Fibroblast of pulmonary artery (primary cell): ENCODE measurements around the gene IRF2BPL.

Experiments
- DNase-seq: peaks from one replicate; pipeline ENCODE4 v3.0.0-alpha.2; 2010; ENCODE audit warnings: low read depth
- H3K4me3 ChIP-seq: replicated peaks from 2 replicates; pipeline ENCODE4 v1.5.1; 2011; ENCODE audit warnings: low read depth, mild to moderate bottlenecking, control low read depth, low read length, moderate library complexity
- CTCF ChIP-seq: IDR thresholded peaks from 2 replicates; pipeline ENCODE4 v1.5.1; 2011; ENCODE audit warnings: mild to moderate bottlenecking, control low read depth, low read length, inconsistent platforms; ENCODE audit errors: missing control alignments

Gene IRF2BPL

DNA sequence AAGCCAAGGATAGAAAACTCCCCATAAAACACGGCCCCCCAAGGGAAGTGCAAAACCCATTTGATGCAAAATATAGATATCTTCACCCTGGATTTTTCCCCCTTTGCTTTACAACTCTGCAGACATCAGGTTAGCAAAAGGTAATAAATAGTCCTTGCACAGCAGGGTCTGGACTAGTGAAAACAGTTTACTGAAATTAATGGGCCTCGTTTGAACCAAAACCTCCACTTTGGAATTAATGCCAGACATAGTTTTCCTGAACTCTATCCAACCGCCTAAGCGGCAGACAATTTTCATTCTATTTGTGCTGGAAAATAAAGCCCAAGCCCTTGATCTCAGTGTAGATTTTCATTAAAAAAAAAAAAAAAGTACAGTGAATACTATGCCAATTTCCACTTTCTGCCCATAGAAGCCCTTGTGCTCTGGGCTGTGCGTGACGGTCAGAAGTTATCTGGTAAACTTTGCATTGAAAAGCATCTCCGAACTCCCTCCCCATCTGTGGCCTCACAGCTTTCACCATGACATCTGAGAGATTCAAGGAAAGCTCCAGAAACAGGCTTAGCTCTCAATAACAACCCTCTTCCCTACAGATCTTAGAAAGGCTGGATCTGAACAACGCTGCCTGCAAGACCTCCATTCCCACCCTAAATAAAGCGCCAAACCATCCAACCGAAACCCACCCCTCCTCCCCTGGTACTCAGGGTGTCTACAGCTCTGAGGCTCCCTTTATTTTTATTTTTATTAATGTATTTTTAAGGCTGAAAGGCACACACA, 11.0 kb upstream of the IRF2BPL start:
- peak overlapping the region; percentile 35 for H3K4me3 ChIP-seq
- DNase-seq: peak; percentile 71
- TF ChIP-seq CTCF: no peak

- no peak overlapping the region for H3K4me3 ChIP-seq
- no peak for DNase-seq
- TF ChIP-seq CTCF: no peak
Measured at GRCh38 chr14:77037938-77038568, 9.5 kb upstream of the IRF2BPL start.

DNA sequence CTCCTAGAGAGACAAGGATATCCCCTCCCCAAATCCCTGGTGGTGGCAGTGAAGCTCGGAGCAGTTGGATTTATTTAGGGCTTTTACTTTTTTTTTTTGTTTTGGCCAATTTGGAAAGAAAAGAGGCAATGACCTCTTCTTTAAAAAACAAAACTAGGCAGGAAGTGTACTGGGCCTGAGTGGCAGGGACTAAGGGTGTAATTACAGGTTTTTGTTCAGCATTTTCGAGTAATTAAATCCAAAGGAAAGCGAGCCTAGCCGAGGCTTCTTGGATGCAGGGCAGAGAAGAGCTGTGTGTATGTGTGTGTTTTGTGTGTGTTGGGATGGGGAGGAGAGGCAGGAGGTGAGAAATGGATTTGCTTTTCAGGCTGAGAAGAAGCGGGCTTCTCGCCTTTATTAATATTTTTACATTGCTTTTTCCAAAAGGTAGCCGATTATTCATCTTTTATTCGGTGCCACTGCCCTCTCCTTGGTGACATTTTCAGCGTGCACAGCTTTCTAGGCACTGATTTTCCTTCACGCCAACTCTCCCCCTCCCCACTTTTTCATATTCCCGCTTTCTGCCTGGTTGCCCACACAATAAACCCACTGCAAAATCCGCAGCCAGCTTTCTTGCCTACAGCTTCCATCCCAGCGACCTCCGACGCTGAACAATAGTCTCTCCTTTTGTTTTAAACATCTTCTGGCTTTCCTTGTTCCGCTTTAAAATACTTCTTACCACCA, 8.9 kb upstream of the IRF2BPL start:
- TF ChIP-seq CTCF: no peak
- H3K4me3 ChIP-seq: no peak overlapping the region
- no peak for DNase-seq

GRCh38 chr14:77036484-77037214, 8.1 kb upstream of the IRF2BPL start:
- no peak overlapping the region for H3K4me3 ChIP-seq
- no peak for TF ChIP-seq CTCF
- no peak for DNase-seq

DNA sequence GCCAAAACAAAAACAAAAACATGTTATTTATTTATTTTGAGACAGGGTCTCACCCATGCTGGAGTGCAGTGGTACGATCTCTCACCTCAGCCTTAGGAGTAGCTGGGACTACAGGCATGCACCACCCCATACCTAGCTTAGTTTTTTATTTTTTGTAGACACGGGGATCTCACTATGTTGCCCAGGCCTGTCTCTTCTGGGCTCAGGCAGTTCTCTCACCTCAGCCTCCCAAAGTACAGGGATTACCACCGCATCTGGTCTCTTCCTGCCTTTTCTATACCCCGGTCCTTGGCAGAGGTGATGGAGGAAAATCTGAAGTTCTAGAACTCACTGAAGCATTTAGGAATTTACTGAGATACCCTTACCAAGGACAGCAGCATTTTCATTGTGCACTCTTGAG, 6.8 kb upstream of the IRF2BPL start:
- no peak for DNase-seq
- TF ChIP-seq CTCF: no peak
- no peak overlapping the region for H3K4me3 ChIP-seq

DNA sequence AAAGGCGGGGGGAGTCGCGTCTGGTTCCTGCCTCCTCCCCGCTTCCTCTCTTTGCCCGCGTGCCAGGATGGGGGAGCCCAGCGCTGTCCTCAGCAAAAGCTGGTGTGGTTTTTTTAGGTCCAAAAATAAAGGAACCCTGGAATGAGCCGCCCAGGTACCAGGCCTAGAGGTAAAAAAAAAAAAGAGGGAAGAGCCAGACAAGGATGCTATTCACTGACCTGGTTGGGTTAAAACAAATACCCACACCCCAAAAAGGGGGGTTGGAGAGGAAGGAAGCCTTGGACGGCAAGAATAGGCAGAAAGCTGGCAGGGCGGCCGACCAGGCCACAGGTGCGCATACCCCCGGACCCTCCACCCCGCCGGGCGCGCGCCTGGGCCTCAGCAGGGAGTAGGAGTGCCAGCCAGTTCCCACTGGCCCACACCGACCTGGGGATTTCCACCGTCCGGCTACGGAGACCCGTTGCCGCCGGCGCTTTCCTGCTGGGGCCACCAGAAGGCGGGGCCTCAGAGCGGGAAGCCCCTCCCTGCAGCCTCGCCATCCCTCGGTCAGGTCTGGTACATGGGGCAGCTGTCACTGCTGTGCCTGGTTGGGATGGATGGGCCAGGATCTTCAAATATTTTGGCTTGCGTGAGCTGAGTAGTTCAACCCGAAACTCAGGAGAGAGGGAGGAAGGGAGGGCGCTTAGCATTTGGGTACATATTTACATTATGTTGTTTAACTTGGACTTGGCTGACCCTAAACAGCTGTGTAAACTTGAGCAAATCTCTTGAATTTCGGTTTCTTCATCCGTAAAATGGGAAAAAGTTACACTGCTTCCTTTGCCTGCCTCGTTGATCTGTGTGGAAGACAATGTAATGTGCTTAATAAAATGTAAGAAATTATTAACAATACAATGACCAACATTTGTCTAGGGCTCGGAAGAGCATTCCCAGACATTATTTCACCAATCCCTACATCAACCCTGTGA, 5.4 kb upstream of the IRF2BPL start:
- H3K4me3 ChIP-seq: peak overlapping the region; percentile 63
- no peak for TF ChIP-seq CTCF

More for the DNA sequence above, 5.4 kb upstream of the IRF2BPL start:
- peak; percentile 90 for DNase-seq
